Endothelial cell of umbilical vein (primary cell): Measurements from ENCODE around the gene LTN1. TPM values are rescaled to one million over a fixed set of nuclear protein-coding genes. Genes with fewer than 3 reads are reported as not detected.
A peak's percentile ranks its signal among the peaks of the same experiment; 100 is the strongest.

Experiments used
- Bru-seq: library from RNA; stranded (reverse); fragments of 400-500 nt; gene quantifications from one replicate; lab custom pipeline; 2021; lab: Mats Ljungman, UMichigan
- BruChase-seq, 2 experiments: library from RNA; stranded (reverse); fragments of 400-500 nt; gene quantifications; one replicate each; lab custom pipeline; 2021; lab: Mats Ljungman, UMichigan
- BruUV-seq: library from RNA; stranded (reverse); fragments of 400-500 nt; replicated peaks from 2 replicates; lab custom pipeline; 2021; lab: Mats Ljungman, UMichigan
- CTCF ChIA-PET: fragments of 300-600, 350-600 bp; sonication (Branson Sonifier 250); formaldehyde crosslinking; loops from one replicate; lab custom pipeline; 2021; ENCODE audit warnings: antibody characterized with exemption, inconsistent platforms; lab: Charles Lee
- POLR2A ChIA-PET: fragments of 300-600, 350-600 bp; sonication (Branson Sonifier 250); formaldehyde crosslinking; loops from one replicate; lab custom pipeline; 2021; ENCODE audit warnings: antibody characterized with exemption, inconsistent platforms; lab: Charles Lee
- DNase-seq: peaks from one replicate; pipeline ENCODE4 v3.0.0-alpha.2; 2011; ENCODE audit warnings: low read depth, low spot score
- FAIRE-seq: peaks from 2 replicates; lab custom pipeline; 2011; peaks lifted over from hg19 to GRCh38; lab: Jason Lieb, UNC
- H2AFZ ChIP-seq: 2 replicates; pipeline ENCODE4 v1.6.0; 2012; ENCODE audit warnings: low read depth, low read length, control low read depth, inconsistent platforms
- H3K27ac ChIP-seq: 2 replicates; pipeline ENCODE4 v1.5.1; 2011; ENCODE audit warnings: low read depth, mild to moderate bottlenecking, control low read depth, low read length, moderate library complexity; ENCODE audit not compliant: insufficient read depth
- H3K27me3 ChIP-seq, 2 experiments: 2 replicates each; pipeline versions ENCODE4 v1.6.0 to v1.6.1; 2011; ENCODE audit warnings: low read length in 2 of 2, mixed read lengths in 1 of 2; ENCODE audit not compliant: control insufficient read depth in 2 of 2, insufficient read depth in 2 of 2
- H3K36me3 ChIP-seq, 2 experiments: 2 replicates in 1 of 2; 3 replicates in 1 of 2; pipeline ENCODE4 v1.5.1; 2011; ENCODE audit warnings: low read length in 2 of 2, mild to moderate bottlenecking in 1 of 2, moderate library complexity in 1 of 2; ENCODE audit not compliant: control insufficient read depth in 2 of 2, insufficient read depth in 2 of 2; ENCODE audit errors: extremely low read depth in 1 of 2
- H3K4me1 ChIP-seq: 3 replicates; pipeline ENCODE4 v1.5.1; 2011; ENCODE audit warnings: mild to moderate bottlenecking, low read length; ENCODE audit not compliant: control insufficient read depth, insufficient read depth; ENCODE audit errors: extremely low read depth
- H3K4me2 ChIP-seq: 2 replicates; pipeline ENCODE4 v1.6.1; 2011; ENCODE audit warnings: low read length, control low read depth, mixed read lengths; ENCODE audit not compliant: insufficient read depth
- H3K4me3 ChIP-seq, 3 experiments: fragments of 200-600 bp in 1 of 3; sonication (generic), shearing (Covaris generic) in 1 of 3; replicated peaks in 1 of 3; 2 replicates each; pipeline ENCODE4 v1.5.1; 2011 to 2016; ENCODE audit warnings: control low read depth in 3 of 3, low read length in 3 of 3, mild to moderate bottlenecking in 2 of 3, inconsistent platforms in 1 of 3, low read depth in 1 of 3, moderate library complexity in 1 of 3; ENCODE audit not compliant: insufficient read depth in 1 of 3
- H3K79me2 ChIP-seq: 2 replicates; pipeline ENCODE4 v1.6.0; 2012; ENCODE audit warnings: low read length, inconsistent platforms; ENCODE audit not compliant: control insufficient read depth, insufficient read depth
- H3K9ac ChIP-seq: replicated peaks from 2 replicates; pipeline ENCODE3; 2011; ENCODE audit warnings: low read length, control low read depth; ENCODE audit not compliant: insufficient read depth; ENCODE audit errors: extremely low read depth
- H3K9me1 ChIP-seq: replicated peaks from 3 replicates; pipeline ENCODE4 v1.6.0; 2011; ENCODE audit warnings: mild to moderate bottlenecking, low read length; ENCODE audit not compliant: control insufficient read depth, insufficient read depth; ENCODE audit errors: extremely low read depth
- H3K9me3 ChIP-seq: replicated peaks from 2 replicates; pipeline ENCODE4 v1.5.1; 2012; ENCODE audit warnings: low read length, inconsistent platforms; ENCODE audit not compliant: control insufficient read depth, insufficient read depth
- H4K20me1 ChIP-seq: replicated peaks from 2 replicates; pipeline ENCODE3; 2011; ENCODE audit warnings: mild to moderate bottlenecking, low read length; ENCODE audit not compliant: control insufficient read depth, insufficient read depth; ENCODE audit errors: extremely low read depth
- EZH2 ChIP-seq: IDR thresholded peaks from 2 replicates; pipeline ENCODE4 v1.6.1; 2012; ENCODE audit warnings: borderline replicate concordance, low read depth, mild to moderate bottlenecking, moderate library complexity, low read length, inconsistent platforms; ENCODE audit not compliant: severe bottlenecking
- FOS ChIP-seq: IDR thresholded peaks from 2 replicates; pipeline ENCODE4 v1.6.1; 2011; ENCODE audit warnings: mild to moderate bottlenecking, low read length, moderate library complexity, borderline replicate concordance; ENCODE audit not compliant: insufficient read depth
- JUN ChIP-seq: IDR thresholded peaks from 2 replicates; pipeline ENCODE4 v1.6.1; 2011; ENCODE audit warnings: borderline replicate concordance, low read depth; ENCODE audit not compliant: insufficient read length, insufficient read depth
- POLR2A ChIP-seq: IDR thresholded peaks from 2 replicates; pipeline ENCODE4 v1.6.1; 2012; ENCODE audit warnings: low read depth, mild to moderate bottlenecking, control low read depth, low read length
- POLR2AphosphoS5 ChIP-seq: IDR thresholded peaks from 2 replicates; pipeline ENCODE4 v1.6.1; 2012; ENCODE audit warnings: low read depth, mild to moderate bottlenecking, control low read depth, low read length, moderate library complexity; ENCODE audit not compliant: insufficient read depth
- dilution Hi-C: fragments of 300-500 bp; cut with MboI; formaldehyde crosslinking; loops from one replicate; pipeline ENCODE4 v1.15.0; 2019; ENCODE audit warnings: low sequenced_read_pairs; ENCODE audit not compliant: extremely low pct_ligation_motif_present
- intact Hi-C: fragments of 100-400 bp; cut with micrococcal nuclease; formaldehyde crosslinking; loops from one replicate; pipeline ENCODE4 v1.10.0; 2022
- long read RNA-seq: library from polyadenylated mRNA; stranded (forward); transcript quantifications from one replicate; pipeline ENCODE4 v2.0.0, GENCODE V29; 2021
- polyA minus RNA-seq, 3 experiments: library from RNA; depleted of rRNA, polyadenylated mRNA; stranded (reverse); fragments of >200 nt; gene quantifications; 1 replicate in 1 of 3; 2 replicates in 2 of 3; pipeline ENCODE4 v1.2.3, GENCODE V29; 2011
- polyA plus RNA-seq, 4 experiments: library from polyadenylated mRNA; depleted of rRNA in 3 of 4; stranded (reverse) in 3 of 4; unstranded in 1 of 4; fragments of >200 nt; gene quantifications; 2 replicates each; pipeline versions ENCODE4 v1.2.1 to v1.2.3, GENCODE V29; 2011 to 2012; ENCODE audit warnings: missing spikeins in 1 of 4
- total RNA-seq: library from RNA; stranded (reverse); gene quantifications from 2 replicates; pipeline ENCODE4 v1.2.3, GENCODE V29; 2021

The LTN1 gene
- total RNA-seq (21.5 and 23.0 TPM in 2 replicates), polyA plus RNA-seq (2.9 and 3.8 TPM in 2 replicates), polyA minus RNA-seq (24.3 and 25.9 TPM in 2 replicates), Bru-seq, nascent RNA (percentile 83 among the genes with signal in this experiment), BruChase-seq, experiment 1, labeled RNA remaining after a 6-hour chase (percentile 82 among the genes with signal in this experiment), BruChase-seq, experiment 2, labeled RNA remaining after a 2-hour chase (percentile 82 among the genes with signal in this experiment)
- 3.3 and 3.7 TPM in 2 replicates for polyA plus RNA-seq (2011; cell fraction: cytosol; rRNA removed)
- 14.0 and 14.1 TPM in 2 replicates for polyA plus RNA-seq (2011; cell fraction: nucleus; rRNA removed)
- polyA plus RNA-seq (2012), result 14.9 and 17.1 TPM in 2 replicates
- polyA minus RNA-seq (2011; cell fraction: cytosol; rRNA and poly(A)+ RNA removed), result 10.9 TPM
- 31.2 and 54.0 TPM in 2 replicates for polyA minus RNA-seq (2011; cell fraction: nucleus; rRNA and poly(A)+ RNA removed)
- long read RNA-seq, full-length matches to known transcripts, result 9 of 22 reads
- long read RNA-seq, partial matches to known transcripts, result 9 of 22 reads
- long read RNA-seq, other reads (novel, unspliced or antisense), result 4 of 22 reads

DNA sequence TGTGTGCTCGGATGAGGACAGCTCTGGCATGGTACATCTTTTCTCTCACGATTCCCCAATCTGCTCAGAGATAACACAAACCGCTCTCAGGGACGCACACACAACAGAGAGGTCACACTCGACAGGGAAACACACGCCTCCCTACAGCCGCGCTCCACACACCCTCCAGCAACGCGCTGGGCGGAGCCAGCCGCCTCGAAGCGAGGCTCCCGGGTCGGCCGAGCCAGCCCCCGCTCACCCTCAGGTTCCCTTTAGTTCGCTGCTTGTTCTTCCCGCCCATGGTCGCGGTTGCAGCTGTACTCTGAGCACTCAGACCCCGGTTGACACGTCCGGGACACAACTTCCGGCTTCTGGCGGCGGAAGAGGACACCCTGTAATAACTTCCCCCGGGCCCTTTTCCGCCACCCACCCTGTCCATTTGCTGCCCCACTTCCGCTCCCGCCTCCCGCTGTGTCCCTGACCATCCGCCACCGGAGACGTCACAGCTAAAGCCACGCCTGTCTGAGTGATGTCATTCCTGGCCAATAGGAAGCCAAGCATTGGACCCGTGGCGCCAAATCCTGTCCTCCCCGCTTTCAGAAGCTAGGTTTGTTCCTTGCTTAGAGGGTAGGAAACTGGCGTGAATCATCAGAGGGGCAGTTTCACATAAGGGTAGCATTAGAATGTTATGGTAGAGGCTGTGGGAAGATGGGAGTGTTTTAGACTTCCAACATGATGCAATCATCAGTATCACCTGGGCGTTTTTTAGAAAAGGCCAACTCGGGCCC, at the start of gene LTN1:
LTN1 (minus strand) TSS at position 352 of the 767 bp plus-strand sequence; CDS start at position 280, 72 bp downstream.
- Histone ChIP-seq H3K4me2 (peak within 1 kb of the TSS; percentile 99), H3K27ac (peak within 1 kb of the TSS; percentile 52), H3K9me3 (no peaks in the 10 kb centered on the region), H3K27me3 (no peaks in the 10 kb centered on the region), H3K36me3 (no peaks in the 10 kb centered on the region), H4K20me1 (no peaks in the 10 kb centered on the region), H3K9ac (peak within 1 kb of the TSS; percentile 80), H2AFZ (peak within 1 kb of the TSS; percentile 53), H3K9me1 (no peaks in the 10 kb centered on the region), H3K4me3 (peak within 1 kb of the TSS; percentile 71 to 89 (median 80)), H3K4me1 (peaks cover 13% of the 10 kb centered on the region), H3K79me2 (peaks cover 38% of the 10 kb centered on the region)
- BruUV-seq, result no TSS peak
- dilution Hi-C loops (no loop called here), intact Hi-C loops (loop anchor here (1.0 to 2.0 kb wide), 3 partner anchors 10 to 80 kb away; partner anchors contain the start of gene CCT8)
- FAIRE-seq, result peak; percentile 97
- TF ChIP-seq FOS (peak; percentile 57), POLR2AphosphoS5 (peak; percentile 89), POLR2A (peak; percentile 77), EZH2 (no peak), JUN (peak; percentile 75)
- POLR2A ChIA-PET, result interaction anchor here (1.1 to 1.3 kb wide), 2 partner anchors 10 to 32 kb away, joined by 7 to 19 read pairs; partner anchors contain the start of gene USP16
- peak; percentile 100 for DNase-seq
- CTCF ChIA-PET, result interaction anchor here (0.8 to 1.9 kb wide), 3 partner anchors 10 to 30 kb away, joined by 3 to 9 read pairs (median 4); no protein-coding TSS in a partner anchor
